Heart right ventricle (tissue), 16 donors: ENCODE results near the gene NFAM1. TPM values are rescaled to one million over a fixed set of nuclear protein-coding genes. Genes with fewer than 3 reads are reported as not detected.

Source experiments
- ATAC-seq, 8 donors: fragments of 200-7000 bp; cut with Tn5 transposase; one replicate each; pipeline ENCODE4 v1.9.1; 2020; ENCODE audit warnings: mild to moderate bottlenecking in 8 of 8, moderate library complexity in 8 of 8, moderate number of reproducible peaks in 1 of 8
- DNase-seq, 2 donors: peaks; one replicate each; pipeline ENCODE4 v3.0.0-alpha.2; 2020
- H3K27ac ChIP-seq, 10 donors: fragments of 200-600 bp; sonication (generic) in 2 of 10; one replicate each; pipeline versions ENCODE4 v1.5.0 to v1.8.0; 2020 to 2022; ENCODE audit warnings: mild to moderate bottlenecking in 3 of 10
- H3K27me3 ChIP-seq, 7 donors: fragments of 200-600 bp; one replicate each; pipeline ENCODE4 v1.8.0; 2021 to 2022; ENCODE audit warnings: mild to moderate bottlenecking in 2 of 7
- H3K36me3 ChIP-seq, 9 donors: fragments of 200-600 bp; sonication (generic) in 1 of 9; one replicate each; pipeline versions ENCODE4 v1.5.0 to v1.8.0; 2020 to 2022; ENCODE audit warnings: mild to moderate bottlenecking in 2 of 9
- H3K4me1 ChIP-seq, 9 donors: fragments of 200-600 bp; sonication (generic) in 1 of 9; one replicate each; pipeline versions ENCODE4 v1.5.0 to v1.8.0; 2020 to 2022; ENCODE audit warnings: mild to moderate bottlenecking in 4 of 9
- H3K4me3 ChIP-seq, 10 donors: fragments of 200-600 bp; sonication (generic) in 2 of 10; one replicate each; pipeline versions ENCODE4 v1.5.0 to v1.8.0; 2020 to 2022; ENCODE audit warnings: mild to moderate bottlenecking in 7 of 10, moderate library complexity in 2 of 10
- H3K9me3 ChIP-seq, 11 donors: fragments of 200-600 bp in 10 of 11; sonication (generic) in 2 of 11; one replicate each; pipeline versions ENCODE4 v1.5.0 to v1.8.0; 2013 to 2022; ENCODE audit warnings: mild to moderate bottlenecking in 2 of 11, control low read depth in 1 of 11, moderate library complexity in 1 of 11
- WGBS, 2 donors: extraction: QIAGEN DNeasy Blood & Tissue Kit; methylation state at CpG; one replicate each; pipeline ENCODE4 v1.1.7; 2013; ENCODE audit warnings: inconsistent platforms in 1 of 2; 5-methylcytosine and 5-hydroxymethylcytosine counted together
- intact Hi-C, 10 donors: fragments of 100-400 bp; cut with DNase I; formaldehyde crosslinking; loops; one replicate each; pipeline versions ENCODE4 v1.11.1 to v1.14.2; 2022
- polyA plus RNA-seq, 2 donors: library from polyadenylated mRNA; stranded (reverse); fragments of 200-250 nt; gene quantifications; one replicate each; pipeline ENCODE4 v1.2.3, GENCODE V29; 2013
- total RNA-seq, 10 donors: library from RNA; stranded (reverse); fragmentation: NEBNext Ultra II Directional in 3 of 10; extraction: Animal tissue kit (Norgen Biotek cat#: 25700) in 3 of 10; gene quantifications; one replicate each; pipeline versions ENCODE4 v1.2.1 to v1.2.4, GENCODE V29; 2021 to 2023
- TF ChIP-seq, protein P1 (sequence below), 9 donors: fragments of 200-600 bp; sonication (generic) in 2 of 9; IDR thresholded peaks; one replicate each; pipeline versions ENCODE4 v1.5.0 to v1.8.0; 2021 to 2022; ENCODE audit warnings: antibody characterized with exemption in 9 of 9, mild to moderate bottlenecking in 5 of 9, moderate library complexity in 1 of 9
- donor health status: Arrhythmogenic right ventricular cardiomyopathy.
- donor health status: ischemic (EF 13 %, LVEDD 7.1; RV severe dilation, severe dysfunction).
- donor health status: healthy with polysubstance abuse.
- donor health status: DM: no; HTN: yes; CAD: no.
- donor health status: DM: no; HTN: no; CAD: no.
- donor health status: ischemic (EF 25% LVEDD 6.9; RV normal size, moderate dysfunction).
- donor health status: ischemic (EF 25% LVEDD 5.7; RV mildly dilated, moderate dysfunction).
- donor health status: healthy.
- donor health status: DM: yes; HTN: yes; CAD: no.
- donor health status: Ischemic cardiomyopathy.
- donor health status: ischemic (EF 35%, LVEDD 5.7; RV mildly dilated, moderate dysfunction).
- donor health status: nonischemic (EF 11% LVEDD 7.7; RV severe dilation, severe dysfunction).
- donor health status: DM: yes; HTN: yes; CAD: no.
- donor health status: PGD.
- donor health status: ischemic (EF 29% LVEDD 5.4; RV normal size, mild dysfunction).
- donor health status: nonischemic (EF 23%, LVEDD 6.1; RV moderate dilation, normal function).

NFAM1 gene
- total and polyA plus RNA-seq, 12 donors = 0.38 to 6.4 (median 1.4) TPM

DNA sequence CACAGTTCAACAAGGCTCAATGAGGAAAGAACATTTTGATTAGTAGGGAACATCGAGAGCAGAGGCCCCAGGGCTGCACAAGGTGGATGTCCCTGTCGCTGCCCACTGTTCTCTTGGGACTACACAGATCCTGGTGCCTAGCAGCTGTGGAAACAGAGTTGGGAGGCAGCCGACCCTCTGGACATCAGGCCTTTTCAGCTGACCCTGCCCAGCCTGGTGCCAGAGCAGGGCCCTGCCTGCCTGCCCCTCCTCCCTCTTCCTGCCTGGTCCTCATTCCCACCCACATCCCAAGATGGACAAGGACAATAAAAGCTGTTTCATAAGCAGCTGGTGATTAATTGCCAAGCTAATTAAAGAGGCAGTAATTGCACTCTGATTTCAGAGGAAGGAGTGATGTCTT lies 60.7 kb downstream of the NFAM1 start:
- Histone ChIP-seq H3K36me3 (no peaks in the 10 kb centered on the region), H3K4me3 (no peak overlapping the region), H3K9me3 (no peaks in the 10 kb centered on the region), H3K4me1 (peaks cover 8 to 31% (median 22%) of the 10 kb centered on the region in 9 donors), H3K27ac (no peak overlapping the region), H3K27me3 (peaks cover 0 to 34% (median 22%) of the 10 kb centered on the region in 7 donors)
- DNase-seq (no peak), ATAC-seq (no peak)
- intact Hi-C loops = no loop called here
- WGBS, 2 donors = 50 to 65% methylated on average over 3 of the region's 3 CpGs
- TF ChIP-seq, protein P1, sequence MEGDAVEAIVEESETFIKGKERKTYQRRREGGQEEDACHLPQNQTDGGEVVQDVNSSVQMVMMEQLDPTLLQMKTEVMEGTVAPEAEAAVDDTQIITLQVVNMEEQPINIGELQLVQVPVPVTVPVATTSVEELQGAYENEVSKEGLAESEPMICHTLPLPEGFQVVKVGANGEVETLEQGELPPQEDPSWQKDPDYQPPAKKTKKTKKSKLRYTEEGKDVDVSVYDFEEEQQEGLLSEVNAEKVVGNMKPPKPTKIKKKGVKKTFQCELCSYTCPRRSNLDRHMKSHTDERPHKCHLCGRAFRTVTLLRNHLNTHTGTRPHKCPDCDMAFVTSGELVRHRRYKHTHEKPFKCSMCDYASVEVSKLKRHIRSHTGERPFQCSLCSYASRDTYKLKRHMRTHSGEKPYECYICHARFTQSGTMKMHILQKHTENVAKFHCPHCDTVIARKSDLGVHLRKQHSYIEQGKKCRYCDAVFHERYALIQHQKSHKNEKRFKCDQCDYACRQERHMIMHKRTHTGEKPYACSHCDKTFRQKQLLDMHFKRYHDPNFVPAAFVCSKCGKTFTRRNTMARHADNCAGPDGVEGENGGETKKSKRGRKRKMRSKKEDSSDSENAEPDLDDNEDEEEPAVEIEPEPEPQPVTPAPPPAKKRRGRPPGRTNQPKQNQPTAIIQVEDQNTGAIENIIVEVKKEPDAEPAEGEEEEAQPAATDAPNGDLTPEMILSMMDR (IDR thresholded peaks at IDR 0.05) = no peak

DNA sequence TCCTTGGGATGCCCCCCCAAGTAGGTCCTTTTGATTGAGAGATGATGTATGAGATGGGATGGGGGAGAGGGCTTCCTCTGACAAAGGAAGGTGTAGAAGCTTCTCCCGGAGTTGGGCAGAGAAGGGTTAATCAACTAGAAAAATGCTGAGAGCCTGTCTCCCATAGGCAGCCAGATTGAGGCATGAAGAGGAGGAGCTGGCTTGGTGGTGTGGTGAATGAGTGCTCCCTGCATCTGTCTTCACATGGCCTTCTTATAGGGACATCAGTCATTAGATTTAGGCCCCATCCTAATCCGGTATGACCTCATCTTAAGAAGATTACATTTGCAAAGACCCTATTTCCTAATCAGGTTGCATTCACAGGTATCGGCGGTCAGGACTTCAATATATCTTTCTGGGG lies 61.1 kb downstream of the NFAM1 start:
- WGBS, 2 donors = 73 to 78% methylated on average over 4 of the region's 4 CpGs
- ATAC-seq (no peak), DNase-seq (no peak)
- H3K4me3 ChIP-seq = no peak overlapping the region
- H3K36me3 ChIP-seq = no peaks in the 10 kb centered on the region
- H3K4me1 ChIP-seq = peaks cover 8 to 35% (median 24%) of the 10 kb centered on the region in 9 donors
- H3K9me3 ChIP-seq = no peaks in the 10 kb centered on the region
- TF ChIP-seq, protein P1 (IDR thresholded peaks at IDR 0.05) = no peak
- H3K27me3 ChIP-seq = peaks cover 0 to 34% (median 23%) of the 10 kb centered on the region in 7 donors
- H3K27ac ChIP-seq = no peak overlapping the region
- intact Hi-C loops = no loop called here

DNA sequence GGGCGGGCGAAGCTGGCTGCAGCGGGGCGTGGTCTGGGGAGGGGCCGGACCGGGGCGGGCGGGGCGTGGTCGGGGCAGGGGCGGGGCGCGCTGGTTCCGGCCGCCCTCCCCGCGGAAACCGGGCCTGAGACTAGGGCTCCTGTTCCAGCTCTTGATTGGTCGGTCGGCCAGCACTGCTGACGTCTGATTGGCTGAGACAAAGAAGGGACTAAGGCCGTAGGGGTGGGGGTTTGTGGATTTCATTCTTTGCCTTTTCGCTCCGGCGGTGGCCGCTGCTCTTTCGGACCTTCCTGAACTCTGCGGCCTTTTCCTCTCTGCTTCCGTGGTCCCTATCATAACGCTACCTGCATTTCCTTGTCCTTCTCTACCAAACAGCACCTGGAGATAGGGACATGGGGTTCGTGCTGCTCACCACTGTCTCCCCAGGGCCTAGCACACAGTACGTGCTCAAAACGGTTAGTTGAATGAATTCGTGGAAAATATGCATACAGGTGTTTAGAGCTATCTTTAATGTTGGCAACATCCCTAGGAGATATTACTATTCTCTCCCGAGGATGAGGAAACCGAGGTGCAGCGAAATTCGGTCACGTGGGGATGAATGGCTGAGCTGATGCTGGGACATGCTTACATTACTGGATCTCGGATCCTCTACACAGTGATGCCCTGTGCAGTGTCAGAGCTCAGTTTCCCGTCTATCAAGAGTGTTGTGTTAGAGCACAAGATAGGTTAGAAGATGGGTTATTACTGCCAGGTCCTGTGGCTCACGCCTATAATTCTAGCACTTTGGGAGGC lies 62.8 kb downstream of the NFAM1 start:
- Histone ChIP-seq H3K27me3 (peaks cover 0 to 46% (median 28%) of the 10 kb centered on the region in 7 donors), H3K36me3 (no peaks in the 10 kb centered on the region), H3K27ac (peak overlapping the region in 2 of 10 donors; percentile 35 to 44), H3K4me1 (peaks cover 12 to 51% (median 38%) of the 10 kb centered on the region in 9 donors), H3K4me3 (peak overlapping the region; percentile 43 to 79 (median 63)), H3K9me3 (no peaks in the 10 kb centered on the region)
- intact Hi-C loops = no loop called here
- peak; percentile 90 to 91 for DNase-seq
- WGBS, 2 donors = 6 to 7% methylated on average over 42 of the region's 42 CpGs
- TF ChIP-seq, protein P1 (IDR thresholded peaks at IDR 0.05) = no peak
- ATAC-seq = peak; percentile 93 to 97 (median 96)

DNA sequence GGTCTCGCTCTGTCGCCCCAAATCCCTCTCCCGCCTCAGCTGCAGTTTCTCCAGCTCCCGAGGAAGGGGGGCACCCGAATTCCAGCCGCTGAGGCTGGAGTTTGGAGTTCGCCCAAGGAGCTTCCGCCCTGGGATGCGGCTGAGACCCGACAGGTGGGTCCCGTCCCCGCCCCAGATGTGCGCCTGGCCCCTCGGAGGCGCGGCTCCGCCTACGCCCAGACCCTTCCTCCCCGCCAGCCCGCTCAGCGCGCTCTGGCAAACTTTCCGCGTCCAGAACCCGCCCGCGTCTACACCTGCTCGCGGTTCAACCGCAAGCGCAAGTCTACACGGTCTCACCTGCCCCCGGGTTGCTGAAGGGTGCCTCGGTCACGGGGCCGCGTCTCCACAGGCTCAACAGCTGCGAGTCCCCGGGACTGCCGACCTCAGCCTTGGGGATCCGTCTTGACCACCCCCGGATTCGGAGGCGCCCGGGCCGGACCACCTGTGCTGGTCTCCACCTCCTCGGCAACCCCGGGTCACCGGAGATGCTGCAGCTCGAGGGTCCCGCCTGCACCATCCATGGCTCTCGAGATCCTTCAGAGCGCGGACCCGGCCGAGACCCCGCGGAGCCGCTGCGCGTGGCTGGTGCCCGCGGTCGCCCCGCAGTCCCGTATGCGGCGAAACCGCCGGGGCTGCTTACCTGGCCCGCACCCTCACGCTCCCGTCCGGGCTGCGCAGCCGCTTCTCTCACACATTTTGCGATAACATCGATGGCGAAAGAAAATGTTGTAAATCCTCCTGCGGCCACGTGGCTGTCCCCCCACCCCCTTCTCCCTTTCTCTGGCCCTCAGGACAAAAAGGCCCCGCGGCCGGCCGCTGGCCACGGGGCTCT lies 63.6 kb downstream of the NFAM1 start:
- Histone ChIP-seq H3K36me3 (no peaks in the 10 kb centered on the region), H3K4me1 (peaks cover 12 to 56% (median 40%) of the 10 kb centered on the region in 9 donors), H3K27me3 (peaks cover 0 to 54% (median 28%) of the 10 kb centered on the region in 7 donors), H3K9me3 (no peaks in the 10 kb centered on the region), H3K27ac (peak overlapping the region in 3 of 10 donors; percentile 32 to 40 (median 40)), H3K4me3 (peak overlapping the region; percentile 43 to 79 (median 63))
- intact Hi-C loops = no loop called here
- DNase-seq (no peak), ATAC-seq (peak in 1 of 8 donors; percentile 11)
- 2% methylated on average over 85 to 86 of the region's 86 CpGs for WGBS, 2 donors
- TF ChIP-seq, protein P1 (IDR thresholded peaks at IDR 0.05) = no peak
